Activated CD8-positive, alpha-beta memory T cell treated with anti-CD3 and anti-CD28 coated beads for 1 hour (primary cell): ENCODE results near the gene CCDC127.
"Not testable (repeated sequence)": the region's sequence is repeated elsewhere in the genome, so short reads cannot be mapped to it uniquely, and the experiment has no call there.

ENCODE experiments used
- DNase-seq, 2 donors: peaks; one replicate each; pipeline ENCODE4 v3.0.0-alpha.2; 2020; ENCODE audit warnings: low read depth in 1 of 2; ENCODE audit errors: extremely low read depth in 1 of 2

The CCDC127 gene

DNA sequence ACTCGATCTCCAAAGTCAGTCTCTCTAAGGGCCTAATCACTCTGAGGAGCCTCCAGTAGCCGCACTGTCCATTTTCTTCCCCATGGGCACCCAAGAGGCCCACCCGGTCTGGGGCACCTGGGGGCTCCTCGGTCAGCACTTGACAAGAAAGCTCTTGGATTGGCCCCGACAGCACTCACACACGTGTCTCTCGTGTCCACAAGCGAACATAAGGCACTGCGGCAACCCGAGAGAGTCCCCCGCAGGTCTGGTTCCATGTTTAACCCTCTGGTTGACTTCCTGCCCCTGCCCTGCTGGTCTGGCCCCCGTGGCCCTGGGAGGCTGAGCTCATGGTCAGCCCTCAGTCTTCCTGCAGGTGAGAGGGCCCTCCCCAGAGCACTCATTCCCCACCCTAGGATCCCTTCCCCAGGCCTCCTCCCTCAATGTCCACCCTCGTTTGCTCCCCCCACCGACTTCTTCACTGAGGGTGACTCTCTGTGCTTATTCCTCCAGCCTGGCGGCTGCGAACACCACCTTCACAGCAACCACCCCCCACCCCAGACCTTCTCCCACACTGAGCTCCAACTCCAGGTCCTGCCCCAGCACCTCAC is 43.0 kb downstream of the CCDC127 start:
- no peak for DNase-seq

DNA sequence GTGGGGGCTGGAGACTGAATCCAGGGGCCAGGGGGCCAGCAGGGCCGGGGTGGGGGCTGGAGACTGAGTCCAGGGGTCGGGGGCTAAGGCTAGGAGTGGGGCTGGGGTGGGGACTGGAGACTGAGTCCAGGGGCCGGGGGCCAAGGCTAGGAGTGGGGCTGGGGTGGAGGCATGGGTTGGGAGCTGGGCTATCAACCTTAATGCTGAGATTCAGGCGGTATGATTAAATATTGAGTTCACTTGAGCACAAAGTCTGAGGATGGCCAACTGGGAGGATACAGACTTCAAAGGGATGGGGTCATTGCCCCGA is 43.7 kb downstream of the CCDC127 start:
- DNase-seq = no peak

DNA sequence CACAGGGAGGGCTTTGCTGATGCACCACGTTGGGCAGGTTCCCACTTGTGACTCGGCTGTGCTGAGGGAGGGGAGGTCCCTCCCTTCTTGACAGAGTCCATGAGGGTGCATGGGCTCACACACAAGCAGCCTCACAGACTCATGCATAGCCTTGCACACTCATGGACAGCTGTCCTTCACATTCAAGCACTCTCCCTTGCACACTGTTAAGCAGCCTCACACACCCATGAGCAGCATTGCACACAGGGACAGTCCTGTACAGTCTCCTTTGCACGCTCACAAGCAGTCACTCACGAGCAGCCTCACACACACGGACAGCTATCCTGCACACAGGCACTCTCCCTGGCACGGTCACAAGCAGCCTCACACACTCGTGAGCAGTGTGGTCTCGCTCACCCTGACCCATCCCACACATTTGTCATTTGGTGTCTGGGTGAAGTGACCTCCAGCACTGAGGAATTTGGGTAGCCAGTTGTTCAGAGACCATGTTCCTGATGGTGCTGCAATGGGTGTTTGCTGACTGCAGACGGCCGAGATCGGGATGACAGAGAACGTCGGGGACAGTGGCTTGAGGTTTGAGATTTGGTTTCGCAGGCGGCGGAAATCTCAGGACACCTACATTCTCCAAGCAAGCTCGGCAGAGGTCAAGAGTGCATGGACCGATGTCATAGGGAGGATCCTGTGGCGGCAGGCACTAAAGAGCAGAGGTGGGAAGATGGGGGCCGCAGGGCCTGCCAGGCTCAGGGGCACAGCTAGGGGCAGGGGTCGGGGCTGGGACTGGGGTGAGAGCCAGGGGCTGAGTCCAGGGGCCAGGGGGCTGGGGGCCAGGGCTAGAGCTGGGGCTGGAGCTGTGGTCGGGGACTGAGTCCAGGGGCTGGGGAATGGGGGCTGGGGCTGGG is 44.3 kb downstream of the CCDC127 start:
- DNase-seq = no peak

DNA sequence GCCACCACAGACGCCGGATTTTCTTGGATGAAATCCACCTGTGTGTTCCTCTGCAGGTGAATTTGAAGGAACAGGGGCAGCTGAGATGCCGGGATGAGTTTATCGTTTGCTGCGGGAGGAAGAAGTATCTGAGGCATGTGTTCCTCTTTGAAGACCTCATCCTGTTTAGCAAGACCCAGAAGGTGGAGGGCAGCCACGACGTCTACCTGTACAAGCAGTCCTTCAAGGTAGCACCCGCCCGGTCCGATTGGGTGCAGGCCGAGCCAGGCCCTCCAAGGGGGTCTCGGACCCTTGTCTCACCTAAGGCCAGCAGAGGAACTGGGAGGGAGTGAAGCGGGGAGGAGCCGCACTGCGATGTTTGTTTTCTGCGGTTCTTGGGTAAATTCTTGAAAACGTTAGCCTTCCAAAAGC is 45.1 kb downstream of the CCDC127 start:
- DNase-seq = no peak

DNA sequence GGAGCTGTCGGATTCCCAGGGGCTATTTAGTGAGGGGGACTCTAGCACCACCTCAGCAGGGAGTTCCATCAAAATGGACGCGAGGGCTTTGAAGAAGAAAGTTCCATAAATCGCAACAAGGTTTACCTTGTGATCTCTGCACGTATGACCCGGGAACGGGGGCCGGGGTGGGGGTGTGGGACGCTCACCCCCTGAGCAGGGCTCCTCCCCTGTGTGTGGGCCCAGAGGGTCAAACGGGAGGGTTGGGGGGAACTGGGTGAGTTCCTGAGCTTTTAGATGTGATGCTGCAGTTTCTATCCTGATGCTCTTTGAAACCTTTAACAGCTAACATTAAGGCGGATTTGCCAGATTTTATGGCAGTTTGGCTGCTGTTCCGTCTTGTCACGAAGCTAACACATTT is 45.5 kb downstream of the CCDC127 start:
- DNase-seq = no peak

DNA sequence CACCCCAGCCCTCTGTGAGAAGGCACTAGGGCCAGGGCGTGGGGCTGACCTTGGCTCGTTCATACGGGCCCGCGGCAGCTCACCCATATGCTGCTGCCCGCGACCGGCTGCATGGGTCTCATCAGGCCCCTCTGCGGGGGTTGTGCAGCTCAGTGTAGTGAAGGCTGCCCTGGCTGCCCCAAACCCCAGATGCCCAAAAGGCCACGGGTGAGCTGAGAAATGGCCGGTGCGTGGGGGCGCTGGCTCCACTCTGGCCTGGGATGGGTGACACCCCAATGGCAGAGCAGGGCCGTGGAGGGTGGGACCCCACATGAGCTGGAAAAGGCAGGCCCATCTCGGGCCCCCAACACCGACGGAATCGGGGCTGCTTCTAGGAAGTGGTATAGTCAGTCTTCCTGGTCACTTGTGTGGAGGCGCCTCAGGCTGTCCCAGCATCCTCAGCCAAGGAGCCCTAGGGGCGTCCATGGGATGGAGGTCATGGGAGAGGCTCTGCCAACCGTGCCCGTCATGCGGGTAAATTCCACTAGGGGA is 46.1 kb downstream of the CCDC127 start:
- no peak for DNase-seq

DNA sequence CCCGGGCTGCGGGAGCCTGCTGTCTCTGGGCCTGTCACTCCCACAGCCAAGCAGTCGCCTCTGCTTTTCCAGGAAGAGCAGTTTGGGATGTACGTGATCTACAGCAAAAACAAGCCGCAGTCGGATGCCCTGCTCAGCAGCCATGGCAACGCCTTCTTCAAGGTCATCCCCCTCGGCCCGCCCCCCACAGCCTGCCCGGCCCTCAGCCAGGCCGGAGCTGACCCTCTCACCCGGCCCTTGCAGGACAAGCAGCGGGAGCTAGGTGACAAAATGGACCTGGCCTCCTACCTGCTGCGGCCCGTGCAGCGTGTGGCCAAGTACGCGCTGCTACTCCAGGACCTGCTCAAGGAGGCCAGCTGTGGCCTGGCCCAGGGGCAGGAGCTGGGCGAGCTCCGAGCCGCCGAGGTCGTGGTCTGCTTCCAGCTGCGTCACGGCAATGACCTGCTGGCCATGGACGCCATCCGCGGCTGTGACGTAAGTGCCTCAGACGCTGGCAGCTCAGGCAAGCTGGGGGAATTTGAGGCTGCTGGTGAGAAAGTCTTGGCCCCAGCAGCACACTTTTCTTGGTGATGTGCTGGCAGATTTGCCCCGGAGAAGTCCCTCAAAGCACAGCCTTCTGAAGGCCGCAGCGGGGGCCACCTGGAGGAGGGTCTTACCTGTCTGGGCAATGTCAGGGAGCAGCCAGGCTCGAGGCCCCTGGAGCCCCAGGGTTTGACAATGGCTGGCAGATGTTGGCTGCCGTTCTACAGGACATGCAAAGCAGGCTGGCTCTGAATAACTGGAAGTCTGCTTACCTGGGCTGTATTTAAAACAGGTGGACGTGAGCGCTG is 46.8 kb downstream of the CCDC127 start:
- no peak for DNase-seq

DNA sequence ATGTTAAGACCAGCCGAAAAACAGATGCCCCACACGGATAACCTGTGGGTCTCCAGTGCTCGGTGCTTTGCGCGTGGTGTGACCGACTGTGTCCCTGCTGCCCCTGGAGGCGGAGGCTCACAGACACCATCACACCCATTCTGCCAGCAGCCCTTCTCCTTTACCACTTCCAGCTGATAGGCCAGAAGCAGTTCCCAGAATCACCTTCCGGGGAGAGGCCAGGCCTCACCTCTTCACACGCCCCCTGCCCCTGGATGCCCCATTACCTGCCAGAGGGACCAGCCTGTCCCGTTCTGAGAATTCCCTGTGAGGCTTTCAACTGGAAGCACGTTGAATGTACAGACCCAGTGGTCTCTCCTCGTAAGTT is 48.2 kb downstream of the CCDC127 start:
- DNase-seq = no peak

DNA sequence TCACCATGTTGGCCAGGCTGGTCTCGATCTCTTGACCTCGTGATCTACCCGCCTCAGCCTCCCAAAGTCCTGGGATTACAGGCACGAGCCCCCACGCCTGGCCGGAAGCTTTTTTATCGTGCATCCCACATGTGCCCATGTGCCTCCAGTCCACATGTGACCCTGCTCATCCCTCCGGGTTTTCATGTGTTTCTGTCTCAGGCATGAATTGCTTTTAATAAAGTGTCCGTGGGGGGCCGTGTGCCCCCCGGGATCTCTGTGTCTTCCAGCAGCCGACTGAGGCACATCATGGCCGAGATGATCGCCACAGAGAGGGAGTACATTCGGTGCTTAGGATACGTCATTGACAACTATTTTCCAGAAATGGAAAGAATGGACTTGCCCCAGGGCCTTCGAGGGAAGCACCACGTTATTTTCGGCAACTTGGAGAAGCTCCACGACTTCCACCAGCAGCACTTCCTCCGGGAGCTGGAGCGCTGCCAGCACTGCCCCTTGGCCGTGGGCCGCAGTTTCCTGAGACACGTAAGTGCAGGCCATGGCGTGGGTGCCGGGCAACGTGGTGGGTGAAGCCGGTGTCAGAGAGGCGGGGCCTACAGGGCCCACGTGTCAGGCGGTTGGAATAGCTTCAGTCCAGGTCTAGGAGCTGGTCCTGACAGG is 48.8 kb downstream of the CCDC127 start:
- no peak for DNase-seq

DNA sequence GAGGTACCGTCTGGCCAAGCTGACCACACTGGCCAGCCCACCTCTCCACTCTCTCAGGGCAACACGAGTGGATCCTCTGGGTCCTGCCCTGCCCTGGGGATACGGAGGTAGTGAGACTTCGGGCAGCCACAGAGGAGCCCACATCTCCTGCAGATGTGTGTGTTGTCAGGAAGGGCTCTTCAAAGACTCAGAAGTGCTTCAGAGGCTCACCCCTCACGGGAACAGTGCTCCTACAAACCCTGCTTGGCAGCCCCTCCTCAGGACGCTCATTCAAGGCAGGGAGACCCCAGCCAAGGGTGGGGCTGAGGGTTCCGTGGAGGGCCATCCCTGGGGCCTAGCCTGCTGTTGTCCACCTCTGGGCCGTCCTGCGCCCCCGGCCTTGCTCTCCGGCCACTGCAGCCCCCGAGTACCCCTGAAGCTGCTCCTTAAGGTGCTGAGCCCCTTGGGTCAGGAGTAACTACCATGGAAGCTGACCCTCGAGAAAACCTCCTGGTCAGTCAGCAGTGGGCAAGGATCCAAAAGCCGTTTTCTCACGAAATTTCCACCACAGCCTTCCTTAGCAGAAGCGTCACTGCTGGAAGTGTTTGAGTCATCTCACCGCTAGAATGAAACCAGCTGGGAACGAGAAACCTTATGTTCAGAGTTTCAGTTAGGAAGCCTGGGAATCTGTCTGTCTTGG is 49.8 kb downstream of the CCDC127 start:
- DNase-seq = no peak

DNA sequence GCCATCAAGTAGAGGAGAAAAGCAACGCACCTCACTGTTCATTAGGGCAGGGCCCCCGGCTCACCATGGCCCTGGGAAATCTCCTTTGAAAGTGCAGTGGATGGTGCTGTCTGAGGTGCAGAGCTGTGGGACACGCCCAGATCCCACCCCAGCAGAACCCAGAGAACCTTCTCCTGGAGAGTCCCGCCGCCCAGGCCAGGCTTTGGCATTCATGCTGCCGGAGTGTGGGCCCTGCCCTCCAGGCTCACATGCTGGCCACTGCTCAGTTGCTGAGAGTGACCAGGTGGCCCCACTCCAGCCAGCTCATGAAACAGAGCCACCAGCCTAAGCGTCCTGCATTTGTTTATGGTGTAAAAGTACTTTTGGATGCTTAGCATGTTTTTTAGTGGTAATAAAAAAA is 50.4 kb downstream of the CCDC127 start:
- no peak for DNase-seq

DNA sequence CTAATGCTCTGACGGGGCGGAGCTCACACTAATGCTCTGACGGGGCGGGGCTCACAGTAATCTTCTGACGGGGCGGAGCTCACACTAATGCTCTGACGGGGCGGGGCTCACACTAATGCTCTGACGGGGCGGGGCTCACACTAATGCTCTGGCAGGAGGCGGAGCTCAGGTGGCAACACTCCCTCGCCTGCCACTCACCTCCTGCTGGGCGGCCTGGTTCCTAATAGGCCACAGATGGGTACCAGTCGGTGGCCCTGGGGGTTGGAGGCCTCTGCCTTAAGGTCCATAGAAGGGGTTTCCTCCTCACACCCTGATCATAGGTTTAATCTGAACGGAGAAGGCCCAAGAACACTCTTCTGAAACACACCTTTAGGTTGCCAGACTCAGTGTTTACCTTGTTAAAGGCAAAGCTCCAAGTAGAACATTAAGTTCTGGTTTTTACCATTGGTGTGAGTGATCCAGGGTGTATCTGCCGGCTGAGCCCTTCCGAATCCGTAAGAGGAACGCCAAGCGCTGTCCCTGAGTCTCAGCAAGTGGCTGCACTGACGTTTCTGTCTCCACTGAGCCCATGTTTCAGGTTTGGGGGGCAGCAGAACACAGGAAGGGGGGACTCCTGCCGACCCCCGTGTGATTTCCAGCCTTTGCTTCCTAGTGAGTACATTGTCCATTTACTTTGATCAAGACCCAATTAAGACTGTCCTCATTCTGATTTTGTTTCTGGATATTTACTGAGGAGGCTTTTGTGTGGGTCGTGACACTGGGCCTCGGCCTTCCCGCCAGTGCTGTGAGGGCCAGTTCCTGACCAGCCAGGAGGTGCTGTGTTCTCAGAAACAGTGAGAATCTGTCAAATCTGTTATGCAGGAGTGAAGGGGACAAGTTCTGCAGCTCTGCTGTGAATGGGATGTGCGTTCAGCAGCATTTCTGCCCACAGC is 51.2 kb downstream of the CCDC127 start:
- DNase-seq = no peak

DNA sequence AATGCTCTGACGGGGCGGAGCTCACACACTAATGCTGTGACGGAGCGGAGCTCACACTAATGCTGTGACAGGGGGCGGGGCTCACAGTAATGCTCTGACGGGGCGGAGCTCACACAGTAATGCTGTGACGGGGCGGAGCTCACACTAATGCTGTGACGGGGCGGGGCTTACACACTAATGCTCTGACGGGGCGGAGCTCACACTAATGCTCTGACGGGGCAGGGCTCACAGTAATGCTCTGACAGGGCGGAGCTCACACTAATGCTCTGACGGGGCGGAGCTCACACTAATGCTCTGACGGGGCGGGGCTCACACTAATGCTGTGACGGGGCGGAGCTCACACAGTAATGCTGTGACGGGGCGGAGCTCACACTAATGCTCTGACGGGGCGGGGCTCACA is 53.2 kb downstream of the CCDC127 start:
- DNase-seq = not testable (repeated sequence)

DNA sequence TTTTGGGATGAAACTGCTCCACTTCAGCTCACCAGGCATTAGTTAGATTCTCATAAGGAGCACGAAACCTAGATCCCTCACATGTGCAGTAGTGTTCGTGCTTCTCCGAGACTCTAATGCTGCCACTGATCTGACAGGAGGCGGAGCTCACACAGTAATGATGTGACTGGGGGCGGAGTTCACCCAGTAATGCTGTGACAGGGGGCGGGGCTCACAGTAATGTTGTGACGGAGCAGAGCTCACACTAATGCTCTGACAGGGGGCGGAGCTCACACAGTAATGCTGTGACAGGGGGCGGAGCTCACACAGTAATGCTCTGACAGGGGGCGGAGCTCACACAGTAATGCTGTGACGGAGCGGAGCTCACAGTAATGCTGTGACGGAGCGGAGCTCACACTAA is 53.7 kb downstream of the CCDC127 start:
- DNase-seq = no peak

DNA sequence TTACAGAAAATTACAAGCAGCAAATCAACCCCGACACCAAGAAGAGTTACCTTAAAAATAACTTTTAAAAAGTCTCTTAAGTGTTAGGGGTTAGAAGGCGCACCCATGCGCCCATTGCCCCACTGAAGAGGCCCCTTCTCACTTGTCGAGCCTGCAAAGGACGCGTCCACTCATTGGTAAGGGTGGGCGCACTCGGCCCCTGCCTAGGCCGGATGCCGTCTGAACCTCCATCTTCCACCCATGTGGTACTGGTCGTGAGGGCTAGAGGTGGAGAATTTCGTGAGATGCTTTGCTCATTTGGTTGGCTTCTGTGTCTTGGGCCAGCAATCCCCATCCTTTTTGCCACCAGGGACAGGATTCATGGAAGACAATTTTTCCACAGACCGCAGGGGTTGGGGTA is 54.1 kb downstream of the CCDC127 start:
- no peak for DNase-seq

DNA sequence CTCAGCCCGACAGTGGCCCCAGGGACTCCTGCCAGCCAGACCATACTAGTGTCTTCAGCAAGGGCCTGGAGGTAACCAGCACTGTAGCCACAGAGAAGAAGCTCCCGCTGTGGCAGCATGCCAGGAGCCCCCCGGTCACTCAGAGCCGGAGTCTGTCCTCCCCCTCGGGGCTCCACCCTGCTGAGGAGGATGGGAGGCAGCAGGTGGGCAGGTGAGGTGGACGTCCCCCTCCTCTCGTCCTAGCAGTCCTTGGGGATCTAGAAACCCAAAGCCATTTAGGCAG is 54.7 kb downstream of the CCDC127 start:
- DNase-seq = no peak

DNA sequence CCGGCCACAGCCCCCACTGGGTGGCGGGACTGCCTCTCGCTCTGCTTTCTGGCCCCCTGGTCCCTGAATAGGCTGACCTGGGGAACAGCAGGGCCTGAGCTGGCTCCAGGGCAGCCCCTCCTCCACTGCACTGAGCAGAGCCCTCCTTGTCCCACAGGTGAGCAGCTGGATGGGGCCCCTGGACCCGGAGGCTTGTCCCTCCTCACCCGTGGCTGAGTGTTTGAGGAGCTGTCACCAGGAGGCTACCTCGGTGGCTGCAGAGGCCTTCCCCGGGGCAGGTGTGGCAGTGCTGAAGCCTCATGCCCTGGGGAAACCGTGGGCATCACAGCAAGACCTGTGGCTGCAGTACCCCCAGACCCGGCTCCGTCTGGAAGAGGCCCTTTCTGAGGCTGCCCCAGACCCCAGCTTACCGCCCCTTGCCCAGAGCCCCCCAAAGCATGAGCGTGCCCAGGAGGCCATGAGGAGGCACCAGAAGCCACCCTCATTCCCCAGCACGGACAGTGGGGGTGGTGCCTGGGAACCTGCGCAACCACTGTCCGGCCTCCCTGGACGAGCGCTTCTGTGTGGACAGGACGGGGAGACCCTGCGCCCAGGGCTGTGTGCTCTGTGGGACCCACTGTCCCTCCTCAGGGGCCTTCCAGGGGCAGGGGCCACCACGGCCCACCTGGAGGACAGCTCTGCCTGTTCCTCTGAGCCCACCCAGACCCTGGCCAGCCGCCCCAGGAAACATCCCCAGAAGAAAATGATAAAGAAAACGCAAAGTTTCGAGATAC is 55.2 kb downstream of the CCDC127 start:
- DNase-seq = no peak

DNA sequence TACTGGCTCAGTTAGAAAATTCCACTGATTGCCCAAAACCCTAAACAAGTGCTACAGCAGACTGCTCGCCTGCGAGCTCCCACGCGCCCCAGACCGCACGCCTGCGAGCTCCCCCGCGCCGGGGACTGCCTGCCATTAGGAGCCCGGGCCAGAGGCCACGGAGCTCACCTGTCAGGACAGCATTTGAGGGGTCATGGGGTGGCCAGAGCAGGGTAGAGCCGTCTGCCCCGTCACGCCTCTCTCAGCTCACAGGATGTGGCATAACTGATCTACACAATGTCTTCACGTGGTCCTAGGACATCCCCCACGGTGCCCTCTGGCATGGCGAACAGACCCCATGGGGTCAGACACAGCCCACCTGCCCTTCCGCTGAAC is 55.8 kb downstream of the CCDC127 start:
- DNase-seq = no peak

DNA sequence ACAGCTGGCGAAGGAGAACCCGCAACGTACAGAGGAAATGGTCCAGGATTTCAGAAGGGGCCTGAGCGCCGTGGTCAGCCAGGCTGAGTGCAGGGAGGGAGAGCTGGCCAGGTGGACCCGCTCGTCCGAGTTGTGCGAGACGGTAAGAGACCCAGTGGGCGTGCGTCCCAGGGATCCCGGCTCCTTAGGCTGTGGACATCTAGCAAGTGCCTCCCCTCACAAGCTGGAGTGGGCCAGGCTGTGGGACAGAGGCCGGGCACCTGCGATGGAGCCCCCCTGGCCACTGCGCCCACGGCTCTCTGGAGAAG is 56.2 kb downstream of the CCDC127 start:
- no peak for DNase-seq
